ENCODE measurements around the gene GPR84.

Gene GPR84

DNA sequence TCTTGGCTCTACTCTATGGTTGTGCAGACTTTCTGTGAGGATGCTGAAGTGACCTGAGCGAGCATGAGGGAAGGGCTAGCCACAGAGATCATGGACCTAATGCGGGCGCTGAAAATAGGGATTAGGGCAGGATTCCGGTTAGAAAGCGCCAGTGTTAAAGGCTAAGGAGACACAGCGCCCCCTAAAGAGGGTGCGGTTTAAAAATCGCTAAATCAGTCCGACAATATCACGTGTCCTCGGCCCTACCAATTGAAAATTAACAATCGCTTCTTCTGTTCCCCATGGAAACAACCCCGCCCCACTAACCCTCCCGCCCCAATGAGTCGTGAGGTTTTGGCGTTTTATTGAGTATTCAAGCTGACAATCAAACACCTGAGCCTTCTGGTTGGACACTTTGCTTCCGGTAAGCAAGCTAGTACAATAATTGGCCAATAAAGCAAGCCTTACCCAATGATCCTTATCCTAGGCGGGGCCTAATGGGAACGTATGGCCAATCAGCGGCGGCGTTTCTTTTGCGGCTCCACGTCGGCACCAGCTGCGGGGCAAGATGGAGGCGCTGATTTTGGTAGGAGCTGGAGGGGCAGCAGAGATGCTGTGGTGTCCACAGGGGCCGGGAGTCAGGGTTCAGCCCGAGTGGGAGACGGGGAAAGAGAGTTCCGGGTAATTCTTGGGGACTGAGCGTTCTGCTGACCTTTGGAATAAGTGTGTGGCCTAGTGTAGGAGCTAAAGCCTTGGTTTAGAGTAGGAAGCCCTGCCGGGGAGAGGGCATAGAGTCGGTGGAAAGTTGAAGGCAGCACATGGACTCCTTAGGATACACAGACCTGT is 39.5 kb downstream of the GPR84 start, which contains the start of gene COPZ1:
Gene COPZ1 (plus strand): TSS at position 515 of the 825 bp plus-strand sequence. CDS start 33 bp downstream, at position 548.
- peak; percentile 98 for DNase-seq (ENCODE audit: low spot score)

DNA sequence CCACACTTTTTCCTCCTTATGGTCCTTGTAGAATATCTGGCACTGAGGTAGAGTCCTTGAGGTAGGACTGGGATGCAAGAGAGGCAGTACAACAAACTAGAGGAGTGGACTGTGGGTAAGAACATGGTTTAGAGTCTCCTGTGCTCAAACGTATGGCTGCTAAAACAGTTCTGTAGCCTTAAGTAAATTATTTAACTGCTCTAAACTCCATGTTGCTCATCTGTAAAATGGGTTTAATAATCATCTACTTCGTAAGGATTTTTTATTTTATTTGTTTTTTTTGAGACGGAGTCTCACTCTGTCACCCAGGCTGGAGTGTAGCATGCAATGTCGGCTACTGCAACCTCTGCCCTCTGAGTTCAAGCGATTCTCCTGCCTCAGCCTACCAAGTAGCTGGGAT is 42.9 kb downstream of the GPR84 start:
- no peak for DNase-seq (ENCODE audit: low spot score)

Measured in activated CD4-positive, alpha-beta T cell treated with anti-CD3 and anti-CD28 coated beads, Interleukin-2, Interleukin-4, amounts not matched to agents 100 ng/mL and 50 ng/mL, durations not matched to agents 16 hours and 8 hours (primary cell).